ENCODE measurements around the gene CCZ1B.
"Not testable (repeated sequence)": the region's sequence is repeated elsewhere in the genome, so short reads cannot be mapped to it uniquely, and the experiment has no call there.

GRCh38 chr7:6871421-6872144 lies 45.5 kb upstream of the CCZ1B start:
- not testable (repeated sequence) for TF ChIP-seq CTCF (conservative IDR thresholded peaks at IDR 0.05); ZFX (IDR thresholded peaks at IDR 0.05)
